Muscle layer of colon (tissue), 2 donors: ENCODE results near the gene NRP1.
"Not testable (repeated sequence)": the region's sequence is repeated elsewhere in the genome, so short reads cannot be mapped to it uniquely, and the experiment has no call there.

Experiments used
- H3K27ac ChIP-seq: one replicate; pipeline ENCODE4 v1.7.0; 2013; ENCODE audit warnings: low read depth, mild to moderate bottlenecking, low read length, moderate library complexity
- H3K27me3 ChIP-seq, 2 donors: one replicate each; pipeline ENCODE4 v1.7.0; 2013; ENCODE audit warnings: low read length in 2 of 2, mild to moderate bottlenecking in 2 of 2; ENCODE audit not compliant: insufficient read depth in 2 of 2, control insufficient read depth in 1 of 2
- H3K36me3 ChIP-seq: one replicate; pipeline ENCODE4 v1.7.0; 2013; ENCODE audit warnings: mild to moderate bottlenecking, low read length; ENCODE audit not compliant: insufficient read depth
- H3K4me1 ChIP-seq: one replicate; pipeline ENCODE4 v1.7.0; 2013; ENCODE audit warnings: mild to moderate bottlenecking, low read length; ENCODE audit not compliant: insufficient read depth
- H3K4me3 ChIP-seq, 2 donors: one replicate each; pipeline ENCODE4 v1.7.0; 2013; ENCODE audit warnings: low read length in 2 of 2, low read depth in 1 of 2, mild to moderate bottlenecking in 1 of 2, moderate library complexity in 1 of 2
- H3K9ac ChIP-seq: one replicate; pipeline ENCODE4 v1.7.0; 2013; ENCODE audit warnings: low read length
- H3K9me3 ChIP-seq: one replicate; pipeline ENCODE4 v1.7.0; 2013; ENCODE audit warnings: mild to moderate bottlenecking, low read length
- donor health status: abdominal sarcoma.
- donor health status: Adenocarcinoma of cecum.

Gene NRP1

GRCh38 chr10:33301097-33301789 is 33.2 kb downstream of the NRP1 start:
- H3K4me1 ChIP-seq, result peaks cover 18% of the 10 kb centered on the region
- no peak overlapping the region for H3K27ac ChIP-seq
- H3K4me3 ChIP-seq, result no peak overlapping the region
- no peaks in the 10 kb centered on the region for H3K27me3 ChIP-seq
- no peaks in the 10 kb centered on the region for H3K9me3 ChIP-seq
- no peaks in the 10 kb centered on the region for H3K36me3 ChIP-seq
- H3K9ac ChIP-seq, result no peak overlapping the region

DNA sequence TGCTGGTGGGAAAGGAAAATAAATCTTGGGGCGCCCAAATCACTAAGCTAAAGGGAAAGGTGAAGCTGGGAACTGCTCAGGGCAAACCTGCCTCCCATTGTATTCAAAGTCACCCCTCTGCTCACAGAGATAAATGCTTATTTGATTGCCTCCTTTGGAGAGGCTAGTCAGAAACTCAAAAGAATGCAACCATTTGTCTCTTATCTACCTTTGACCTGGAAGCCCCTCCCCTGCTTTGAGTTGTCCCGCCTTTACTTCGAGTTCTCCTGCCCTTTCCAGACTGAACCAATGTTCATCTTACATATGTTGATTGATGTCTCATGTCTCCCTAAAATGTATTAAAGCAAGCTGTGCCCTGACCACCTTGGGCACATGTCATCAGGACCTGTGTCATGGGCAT is 33.9 kb downstream of the NRP1 start:
- peaks cover 14% of the 10 kb centered on the region for H3K4me1 ChIP-seq
- not testable (repeated sequence) for H3K27ac ChIP-seq

GRCh38 chr10:33298893-33299292 is 35.6 kb downstream of the NRP1 start:
- Histone ChIP-seq H3K36me3 (peaks cover 3% of the 10 kb centered on the region), H3K27me3 (no peaks in the 10 kb centered on the region), H3K27ac (no peak overlapping the region), H3K9ac (no peak overlapping the region), H3K4me3 (no peak overlapping the region), H3K9me3 (no peaks in the 10 kb centered on the region), H3K4me1 (peaks cover 14% of the 10 kb centered on the region)

More for the DNA sequence above, 33.9 kb downstream of the NRP1 start:
- H3K9me3 ChIP-seq, H3K27me3 ChIP-seq, H3K36me3 ChIP-seq, H3K4me3 ChIP-seq, H3K9ac ChIP-seq: not testable (repeated sequence)

GRCh38 chr10:33298110-33298509 is 36.4 kb downstream of the NRP1 start:
- H3K36me3 ChIP-seq, result peaks cover 6% of the 10 kb centered on the region
- no peak overlapping the region for H3K27ac ChIP-seq
- H3K4me1 ChIP-seq, result peaks cover 18% of the 10 kb centered on the region
- H3K9ac ChIP-seq, result no peak overlapping the region
- H3K4me3 ChIP-seq, result no peak overlapping the region
- H3K27me3 ChIP-seq, result no peaks in the 10 kb centered on the region
- no peaks in the 10 kb centered on the region for H3K9me3 ChIP-seq

DNA sequence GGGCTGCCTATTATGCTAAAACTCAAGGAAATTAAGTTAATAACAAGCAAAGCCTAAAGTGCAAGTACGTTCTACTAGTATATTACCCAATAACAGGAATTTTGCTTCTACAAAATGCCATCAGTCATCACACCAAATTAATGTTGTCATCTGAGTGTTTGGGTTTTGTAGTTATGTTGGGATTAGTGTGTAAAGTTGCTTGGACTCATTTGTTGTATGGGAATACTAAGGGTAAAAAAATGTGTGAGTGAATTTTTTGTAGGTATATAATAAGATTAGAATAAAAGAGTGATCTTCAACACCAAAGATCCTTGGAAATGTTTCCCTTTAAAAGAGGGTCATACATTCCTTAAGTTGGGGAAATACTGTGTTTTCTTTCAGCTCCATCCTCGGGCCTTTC is 38.6 kb downstream of the NRP1 start:
- H3K9me3 ChIP-seq, result no peaks in the 10 kb centered on the region
- H3K27me3 ChIP-seq, result no peaks in the 10 kb centered on the region
- peaks cover 6% of the 10 kb centered on the region for H3K36me3 ChIP-seq
- H3K9ac ChIP-seq, result no peak overlapping the region
- H3K4me3 ChIP-seq, result no peak overlapping the region
- peaks cover 19% of the 10 kb centered on the region for H3K4me1 ChIP-seq
- no peak overlapping the region for H3K27ac ChIP-seq

DNA sequence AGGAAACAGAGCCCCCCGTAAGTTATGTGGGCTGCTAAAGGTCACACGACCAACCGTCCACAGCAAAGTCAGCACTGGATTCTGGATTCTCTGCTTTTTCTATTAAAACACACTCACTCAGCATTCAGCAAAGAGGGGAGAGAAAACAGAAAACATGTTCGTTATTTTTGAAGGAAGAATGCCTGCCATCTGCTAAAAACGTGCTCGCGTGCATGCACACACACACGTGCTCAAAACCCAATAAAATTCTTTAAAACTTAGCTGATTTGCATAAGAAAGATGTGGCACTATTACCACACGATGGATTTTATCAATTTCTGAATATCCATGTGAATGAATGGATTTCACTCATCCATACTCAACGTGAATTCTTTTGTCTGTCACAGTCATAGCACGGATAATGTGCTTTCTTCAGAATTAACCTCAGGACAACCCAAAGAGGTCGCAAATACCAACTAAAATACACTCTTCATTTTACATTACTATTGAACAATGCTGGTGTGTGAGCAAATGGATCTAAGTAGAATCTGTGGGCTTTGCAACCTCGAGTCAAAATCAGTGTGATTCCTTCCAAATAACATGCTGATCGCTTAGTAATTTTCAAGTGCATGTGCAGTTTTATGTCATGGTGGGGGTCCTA is 40.8 kb downstream of the NRP1 start:
- Histone ChIP-seq H3K36me3 (peaks cover 6% of the 10 kb centered on the region), H3K4me1 (peaks cover 18% of the 10 kb centered on the region), H3K9me3 (no peaks in the 10 kb centered on the region), H3K9ac (no peak overlapping the region), H3K27ac (no peak overlapping the region), H3K27me3 (no peaks in the 10 kb centered on the region), H3K4me3 (no peak overlapping the region)

DNA sequence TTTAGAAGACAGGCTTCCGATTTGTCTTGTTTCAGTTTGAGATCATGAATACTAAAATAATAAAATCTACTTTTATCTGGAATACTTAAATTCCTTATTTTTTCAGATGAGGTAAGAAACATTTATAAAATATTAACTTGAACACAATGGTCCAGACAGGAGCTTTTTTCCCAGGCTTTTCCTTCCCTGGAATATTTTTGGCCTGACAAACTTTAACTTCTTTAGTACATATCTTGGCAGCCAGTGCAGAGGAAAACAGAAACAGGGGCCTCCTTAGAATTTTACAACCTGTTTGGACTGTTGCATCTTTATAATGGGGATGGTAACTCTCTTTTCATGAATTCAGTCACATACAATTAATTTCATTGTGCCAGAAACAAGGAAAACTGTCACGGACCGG is 41.4 kb downstream of the NRP1 start:
- peaks cover 6% of the 10 kb centered on the region for H3K36me3 ChIP-seq
- H3K27me3 ChIP-seq, result no peaks in the 10 kb centered on the region
- H3K4me1 ChIP-seq, result peaks cover 14% of the 10 kb centered on the region
- no peak overlapping the region for H3K27ac ChIP-seq
- no peak overlapping the region for H3K4me3 ChIP-seq
- no peak overlapping the region for H3K9ac ChIP-seq
- H3K9me3 ChIP-seq, result no peaks in the 10 kb centered on the region

DNA sequence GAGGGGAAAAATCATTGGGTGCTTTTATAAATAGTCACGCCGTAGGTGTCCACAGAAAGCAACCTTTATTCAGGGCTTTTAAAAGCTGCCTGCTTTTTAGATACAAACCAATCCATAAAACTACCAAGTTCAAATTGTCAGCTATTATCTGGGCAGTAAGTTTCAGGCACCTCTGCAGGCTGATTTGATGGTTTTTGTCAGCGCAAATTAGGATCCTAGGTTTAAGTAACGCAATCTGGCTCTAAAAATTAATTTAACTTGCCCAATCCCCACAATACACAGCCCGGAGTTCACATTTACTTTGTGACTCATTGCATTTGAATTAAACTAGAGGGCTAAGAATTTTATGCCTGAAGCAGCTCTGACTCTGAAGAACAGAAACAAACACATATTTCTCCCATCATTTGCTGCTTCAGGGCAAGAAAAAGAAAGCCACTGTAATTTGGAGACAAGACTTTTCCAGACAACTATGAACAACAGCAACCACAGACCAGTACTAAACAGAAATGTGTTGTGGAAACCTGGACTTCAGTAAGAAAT is 43.3 kb downstream of the NRP1 start:
- peaks cover 23% of the 10 kb centered on the region for H3K4me1 ChIP-seq
- H3K27me3 ChIP-seq, result no peaks in the 10 kb centered on the region
- H3K9me3 ChIP-seq, result no peaks in the 10 kb centered on the region
- H3K27ac ChIP-seq, result peak overlapping the region; percentile 19
- H3K4me3 ChIP-seq, result no peak overlapping the region
- H3K36me3 ChIP-seq, result peaks cover 6% of the 10 kb centered on the region
- H3K9ac ChIP-seq, result no peak overlapping the region

GRCh38 chr10:33290321-33291052 is 44.0 kb downstream of the NRP1 start:
- H3K36me3 ChIP-seq, result peaks cover 6% of the 10 kb centered on the region
- no peaks in the 10 kb centered on the region for H3K9me3 ChIP-seq
- peak overlapping the region; percentile 19 for H3K27ac ChIP-seq
- H3K27me3 ChIP-seq, result no peaks in the 10 kb centered on the region
- peaks cover 29% of the 10 kb centered on the region for H3K4me1 ChIP-seq
- no peak overlapping the region for H3K9ac ChIP-seq
- no peak overlapping the region for H3K4me3 ChIP-seq

DNA sequence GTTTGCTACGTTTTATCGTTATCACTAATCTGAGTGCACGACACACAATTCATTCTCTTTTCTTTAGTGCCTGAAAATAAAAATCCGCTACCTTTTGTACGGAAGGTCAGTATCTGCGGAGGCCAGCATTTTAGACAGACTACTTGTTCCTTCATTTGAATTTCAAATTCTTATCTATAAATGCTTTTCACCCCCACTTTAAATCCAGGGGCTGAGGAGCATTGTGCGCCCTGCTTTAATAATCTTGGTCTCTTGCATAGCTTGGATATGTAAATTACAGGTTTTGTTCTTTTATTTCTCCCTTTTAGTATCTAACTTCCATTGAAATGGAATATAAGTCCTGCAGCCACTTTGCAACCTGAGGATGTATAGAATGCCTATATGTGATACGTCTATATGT is 44.7 kb downstream of the NRP1 start:
- H3K4me3 ChIP-seq, result no peak overlapping the region
- peaks cover 36% of the 10 kb centered on the region for H3K4me1 ChIP-seq

DNA sequence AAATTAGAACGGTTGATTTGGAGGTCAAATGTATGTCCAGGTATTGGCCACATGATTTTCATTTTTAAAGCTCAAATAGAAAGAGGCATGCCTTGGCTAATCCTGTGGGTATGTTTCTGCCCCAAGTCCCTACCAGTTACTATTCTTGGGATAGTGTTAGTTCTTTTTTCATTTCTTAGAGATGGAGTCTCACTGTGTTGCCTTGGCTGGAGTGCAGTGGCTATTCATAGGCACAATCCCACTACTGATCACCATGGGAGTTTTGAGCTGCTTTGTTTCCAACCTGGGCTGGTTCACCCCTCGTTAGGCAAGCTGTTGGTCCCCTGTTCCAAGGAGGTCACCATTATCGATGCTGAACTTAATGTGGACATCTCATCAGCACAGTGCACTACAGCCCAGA is 46.3 kb downstream of the NRP1 start:
- no peak overlapping the region for H3K27ac ChIP-seq
- H3K4me1 ChIP-seq, result peaks cover 45% of the 10 kb centered on the region
- no peaks in the 10 kb centered on the region for H3K27me3 ChIP-seq
- no peaks in the 10 kb centered on the region for H3K9me3 ChIP-seq
- no peaks in the 10 kb centered on the region for H3K36me3 ChIP-seq
- no peak overlapping the region for H3K4me3 ChIP-seq
- H3K9ac ChIP-seq, result no peak overlapping the region

More for the DNA sequence above, 44.7 kb downstream of the NRP1 start:
- Histone ChIP-seq H3K27ac (no peak overlapping the region), H3K9ac (no peak overlapping the region), H3K27me3 (no peaks in the 10 kb centered on the region), H3K36me3 (peaks cover 6% of the 10 kb centered on the region), H3K9me3 (no peaks in the 10 kb centered on the region)
